T-helper 1 cell treated with Interleukin-12 subunit alpha and Interleukin-12 subunit beta and Interleukin-4 antibody, amounts not matched to agents 30 μg/mL and 1 μg/mL, for 36 hours (primary cell): ENCODE measurements around the gene DBF4.
"Not testable (repeated sequence)": the region's sequence is repeated elsewhere in the genome, so short reads cannot be mapped to it uniquely, and the experiment has no call there.

Experiments used
- H3K27ac Mint-ChIP-seq: one replicate; pipeline ENCODE4 v1.8.0; 2021; ENCODE audit warnings: mild to moderate bottlenecking, mixed read lengths
- H3K27me3 Mint-ChIP-seq: one replicate; pipeline ENCODE4 v1.8.0; 2021; ENCODE audit warnings: low read depth, mixed read lengths
- H3K36me3 Mint-ChIP-seq: one replicate; pipeline ENCODE4 v1.8.0; 2021; ENCODE audit warnings: low read depth, mixed read lengths
- H3K4me1 Mint-ChIP-seq: one replicate; pipeline ENCODE4 v1.8.0; 2021; ENCODE audit warnings: low read depth, mixed read lengths
- H3K4me3 Mint-ChIP-seq: one replicate; pipeline ENCODE4 v1.8.0; 2021; ENCODE audit warnings: mild to moderate bottlenecking, moderate library complexity, mixed read lengths
- H3K9me3 Mint-ChIP-seq: one replicate; pipeline ENCODE4 v1.8.0; 2021; ENCODE audit warnings: mixed read lengths

DBF4 gene

DNA sequence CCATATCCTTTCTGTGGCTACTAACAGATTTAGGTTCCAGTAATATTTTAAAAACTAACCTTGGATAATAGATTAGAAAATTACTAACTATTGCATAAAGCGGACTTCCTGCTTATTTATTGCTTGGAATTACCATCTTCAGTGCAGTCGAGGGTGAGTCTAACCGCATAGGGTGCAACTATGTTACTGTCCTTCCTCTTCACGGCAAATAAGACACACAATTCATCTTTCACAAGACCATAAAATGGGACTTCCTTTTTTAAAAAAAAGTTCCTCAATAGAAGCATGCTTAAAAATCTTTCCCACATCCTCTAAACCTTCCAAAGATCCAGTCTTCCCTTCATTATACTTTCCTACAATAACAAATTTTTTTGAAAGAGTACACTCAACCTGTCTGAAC is 2.2 kb upstream of the DBF4 start:
- peaks cover 28% of the 10 kb centered on the region for H3K4me1 Mint-ChIP-seq
- peak overlapping the region; percentile 85 for H3K4me3 Mint-ChIP-seq
- no peaks in the 10 kb centered on the region for H3K27me3 Mint-ChIP-seq
- H3K9me3 Mint-ChIP-seq = peaks cover 23% of the 10 kb centered on the region
- H3K36me3 Mint-ChIP-seq = peaks cover 30% of the 10 kb centered on the region
- peak overlapping the region; percentile 37 for H3K27ac Mint-ChIP-seq

DNA sequence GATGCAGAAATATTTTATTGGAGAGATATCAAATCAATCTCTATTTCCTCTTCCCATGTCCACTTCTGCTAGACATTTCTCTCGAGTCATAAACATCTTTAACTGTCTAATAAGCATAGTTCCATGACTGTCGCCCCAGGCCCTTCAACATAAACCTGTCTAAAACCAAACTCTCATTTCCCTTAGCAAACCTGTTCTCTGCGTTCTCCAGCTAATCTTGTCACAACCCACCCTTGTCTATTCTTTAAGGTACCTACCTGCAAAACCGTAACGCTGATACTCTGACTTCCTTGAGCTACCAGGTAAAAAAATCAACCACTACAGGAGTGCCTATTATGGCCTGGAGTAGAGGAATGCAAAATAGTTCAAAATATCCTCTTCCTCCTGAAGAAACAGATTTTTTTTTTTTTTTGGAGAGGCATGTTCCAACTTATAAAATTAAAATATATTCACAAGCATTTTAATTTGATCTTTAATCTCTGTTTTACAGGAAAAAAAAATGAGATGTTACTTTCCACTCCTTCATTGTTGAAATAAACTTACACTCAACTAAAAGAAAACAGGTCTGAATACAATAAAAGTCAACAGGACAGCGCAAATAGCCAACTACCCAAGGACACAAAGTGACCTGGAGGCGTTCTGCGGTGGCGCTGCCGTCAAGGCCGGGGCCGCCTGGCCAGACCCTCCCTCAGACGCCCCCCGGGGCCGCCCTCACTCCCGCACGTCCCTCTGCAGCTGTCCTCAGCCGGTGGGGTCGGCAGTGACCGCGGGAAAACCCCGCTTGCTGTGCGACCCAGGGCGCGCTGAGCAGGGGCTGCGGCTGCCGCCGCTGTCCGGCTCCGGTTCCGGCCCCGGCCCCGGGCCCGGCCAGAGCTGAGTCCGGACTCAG is 898 bp upstream of the DBF4 start:
- H3K9me3 Mint-ChIP-seq = peaks cover 23% of the 10 kb centered on the region
- H3K27ac Mint-ChIP-seq = peak overlapping the region; percentile 56
- peaks cover 33% of the 10 kb centered on the region for H3K36me3 Mint-ChIP-seq
- peak overlapping the region; percentile 93 for H3K4me3 Mint-ChIP-seq
- H3K4me1 Mint-ChIP-seq = peaks cover 37% of the 10 kb centered on the region
- no peaks in the 10 kb centered on the region for H3K27me3 Mint-ChIP-seq

DNA sequence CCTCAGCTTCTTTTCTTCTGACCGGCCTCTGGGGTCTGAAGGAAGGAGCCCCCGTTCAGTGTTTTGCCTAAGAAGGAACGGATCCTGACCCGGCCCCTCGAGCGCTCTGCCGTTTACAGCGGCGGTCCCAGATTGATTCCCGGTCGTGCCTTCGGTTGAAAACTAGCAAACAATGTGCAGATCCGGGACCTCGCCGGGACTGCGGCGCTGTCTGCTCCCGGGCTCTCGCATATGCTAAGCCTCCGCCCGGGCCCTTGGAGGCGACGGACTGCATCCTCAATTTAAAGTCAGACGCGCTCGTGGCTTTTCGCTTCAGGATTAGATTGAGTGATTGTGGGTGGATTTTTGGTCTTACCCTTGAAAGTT is 559 bp downstream of the DBF4 start:
- peaks cover 12% of the 10 kb centered on the region for H3K9me3 Mint-ChIP-seq
- peak overlapping the region; percentile 93 for H3K4me3 Mint-ChIP-seq
- peaks cover 44% of the 10 kb centered on the region for H3K4me1 Mint-ChIP-seq
- peak overlapping the region; percentile 96 for H3K27ac Mint-ChIP-seq
- peaks cover 29% of the 10 kb centered on the region for H3K36me3 Mint-ChIP-seq
- no peaks in the 10 kb centered on the region for H3K27me3 Mint-ChIP-seq

DNA sequence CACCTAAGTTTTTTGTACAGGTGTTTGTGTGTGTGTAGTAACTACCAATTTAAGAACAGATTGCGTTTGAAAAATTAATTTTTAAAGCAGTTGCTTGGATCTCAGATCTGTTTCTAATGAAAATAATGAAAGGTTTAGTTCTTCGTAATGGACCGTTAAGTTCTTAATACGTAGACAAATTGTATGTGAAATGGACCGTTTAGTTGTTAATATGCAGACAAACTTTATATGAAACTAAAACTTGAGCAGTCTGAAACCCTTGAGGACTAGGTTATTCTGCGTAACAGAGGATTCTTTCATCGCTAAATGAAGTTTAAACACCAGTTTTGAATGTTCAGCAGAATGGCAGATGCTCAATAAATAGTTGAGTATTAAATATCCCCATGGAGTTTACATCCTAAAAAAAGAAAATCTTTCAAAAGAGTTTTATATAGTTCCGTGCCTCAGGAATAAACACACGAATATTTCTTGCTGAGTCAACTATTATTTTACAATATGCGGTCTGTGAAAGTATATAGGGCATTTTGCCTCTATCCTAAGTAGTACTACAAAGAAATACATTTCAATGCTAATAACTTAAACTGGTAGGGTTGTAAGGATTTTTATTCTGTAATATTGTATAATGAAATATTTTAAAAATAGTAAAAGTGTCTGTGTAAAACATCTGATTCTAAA is 1.2 kb downstream of the DBF4 start:
- Mint-ChIP-seq H3K4me1 (peaks cover 41% of the 10 kb centered on the region), H3K36me3 (peaks cover 28% of the 10 kb centered on the region), H3K27me3 (no peaks in the 10 kb centered on the region), H3K27ac (peak overlapping the region; percentile 96), H3K9me3 (peaks cover 6% of the 10 kb centered on the region), H3K4me3 (peak overlapping the region; percentile 93)

DNA sequence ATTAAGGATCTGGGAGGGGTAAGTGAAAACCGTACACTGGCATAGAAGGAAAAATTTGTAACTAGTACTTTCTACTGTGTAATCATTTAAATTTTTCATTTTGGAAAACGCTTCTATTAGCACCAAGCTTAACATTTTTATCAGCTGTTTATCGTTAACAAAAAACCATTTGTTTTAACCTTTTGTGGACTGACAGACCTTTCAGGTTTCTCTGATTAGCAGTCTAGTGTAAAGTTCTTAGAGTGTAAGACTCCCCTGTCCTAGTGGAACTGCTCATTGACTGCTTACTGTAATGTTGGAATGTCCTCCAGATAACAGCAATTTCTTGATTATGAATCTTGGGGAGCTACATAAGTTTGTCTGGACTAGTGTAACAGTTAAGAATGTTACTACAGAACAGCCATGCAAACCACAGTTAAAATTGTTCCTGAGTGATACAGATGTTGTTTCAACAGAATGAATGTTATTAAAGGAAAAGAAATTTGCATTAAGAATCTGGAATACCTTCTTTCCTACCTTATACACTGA is 2.0 kb downstream of the DBF4 start:
- peak overlapping the region; percentile 35 for H3K27ac Mint-ChIP-seq
- no peaks in the 10 kb centered on the region for H3K27me3 Mint-ChIP-seq
- peak overlapping the region; percentile 67 for H3K4me3 Mint-ChIP-seq
- peaks cover 41% of the 10 kb centered on the region for H3K4me1 Mint-ChIP-seq
- H3K36me3 Mint-ChIP-seq = peaks cover 25% of the 10 kb centered on the region
- H3K9me3 Mint-ChIP-seq = no peaks in the 10 kb centered on the region

DNA sequence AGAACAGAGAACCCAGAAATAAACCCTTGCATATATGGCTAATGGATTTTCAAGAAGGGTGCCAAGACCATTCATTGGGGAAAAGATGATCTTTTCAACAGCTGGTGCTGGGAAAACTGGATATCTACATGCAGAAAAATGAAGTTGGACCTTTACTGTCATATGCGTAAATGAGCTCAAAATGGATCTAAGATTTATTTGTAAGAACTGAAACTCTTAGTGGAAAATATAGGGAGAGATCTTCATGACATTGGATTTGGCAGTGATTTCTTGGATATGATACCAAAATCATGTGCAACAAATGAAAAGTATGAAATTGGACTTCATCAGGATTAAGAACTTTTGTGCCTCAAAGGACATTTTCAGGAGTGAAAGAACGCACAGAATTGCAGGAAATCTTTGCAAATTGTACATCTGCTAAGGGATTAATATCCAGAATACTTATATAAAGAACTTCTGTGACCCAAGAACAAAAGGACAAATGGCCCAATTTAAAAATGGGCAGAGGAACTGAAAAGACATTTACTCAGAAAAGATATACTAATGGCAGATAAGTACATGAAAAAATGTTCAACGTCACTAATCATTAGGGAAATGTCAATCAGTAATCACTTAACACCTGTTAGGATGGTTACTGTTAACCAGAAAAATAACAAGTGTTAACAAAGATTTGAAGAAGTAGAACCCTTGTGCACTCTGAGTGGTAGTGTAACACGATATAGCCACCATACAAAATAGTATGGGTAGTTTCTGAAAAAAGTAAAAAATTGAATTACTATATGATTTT is 6.1 kb downstream of the DBF4 start:
- Mint-ChIP-seq H3K9me3 (no peaks in the 10 kb centered on the region), H3K27ac (no peak overlapping the region), H3K27me3 (no peaks in the 10 kb centered on the region), H3K4me3 (no peak overlapping the region), H3K36me3 (peaks cover 31% of the 10 kb centered on the region), H3K4me1 (peaks cover 30% of the 10 kb centered on the region)

DNA sequence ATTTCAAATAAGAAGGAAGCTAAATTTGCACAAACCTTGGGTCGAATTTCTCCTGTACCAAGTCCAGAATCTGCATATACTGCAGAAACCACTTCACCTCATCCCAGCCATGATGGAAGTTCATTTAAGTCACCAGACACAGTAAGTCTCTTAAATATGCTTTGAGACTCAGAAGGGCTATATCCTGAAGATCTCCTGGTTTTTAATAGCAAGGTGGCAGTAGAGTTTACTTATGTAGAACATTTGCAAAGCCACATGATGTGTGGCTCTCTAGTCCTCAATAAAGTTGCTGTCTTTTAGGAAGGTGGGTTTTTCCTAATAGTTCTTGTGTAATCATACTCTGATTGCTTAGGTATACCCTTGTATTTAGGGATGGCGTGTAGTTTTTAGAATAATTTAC is 8.7 kb downstream of the DBF4 start:
- Mint-ChIP-seq H3K27ac (no peak overlapping the region), H3K9me3 (no peaks in the 10 kb centered on the region)

DNA sequence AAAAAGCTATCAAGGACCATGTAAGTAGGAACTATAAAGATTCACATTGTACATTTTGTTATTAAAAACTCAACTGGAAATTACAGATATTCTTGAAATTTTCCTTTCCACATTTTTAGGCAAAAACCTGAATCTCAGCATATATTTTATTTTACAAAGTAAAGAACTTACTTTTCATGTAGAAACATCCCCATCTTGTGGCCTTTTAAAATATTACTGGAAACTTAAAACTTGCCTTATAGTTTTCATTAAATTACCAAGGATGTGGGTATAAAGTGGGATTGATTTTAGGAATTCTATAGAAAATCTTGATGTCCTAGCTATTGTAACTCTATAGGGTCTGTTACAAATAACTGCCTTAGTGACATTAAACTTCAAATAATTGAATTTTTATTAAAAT is 10.6 kb downstream of the DBF4 start:
- peaks cover 33% of the 10 kb centered on the region for H3K36me3 Mint-ChIP-seq
- no peak overlapping the region for H3K4me3 Mint-ChIP-seq
- no peaks in the 10 kb centered on the region for H3K9me3 Mint-ChIP-seq
- no peak overlapping the region for H3K27ac Mint-ChIP-seq
- H3K4me1 Mint-ChIP-seq = peaks cover 14% of the 10 kb centered on the region
- H3K27me3 Mint-ChIP-seq = no peaks in the 10 kb centered on the region

More for the DNA sequence above, 8.7 kb downstream of the DBF4 start:
- H3K27me3 Mint-ChIP-seq = no peaks in the 10 kb centered on the region
- no peak overlapping the region for H3K4me3 Mint-ChIP-seq
- H3K4me1 Mint-ChIP-seq = peaks cover 22% of the 10 kb centered on the region
- peaks cover 38% of the 10 kb centered on the region for H3K36me3 Mint-ChIP-seq

DNA sequence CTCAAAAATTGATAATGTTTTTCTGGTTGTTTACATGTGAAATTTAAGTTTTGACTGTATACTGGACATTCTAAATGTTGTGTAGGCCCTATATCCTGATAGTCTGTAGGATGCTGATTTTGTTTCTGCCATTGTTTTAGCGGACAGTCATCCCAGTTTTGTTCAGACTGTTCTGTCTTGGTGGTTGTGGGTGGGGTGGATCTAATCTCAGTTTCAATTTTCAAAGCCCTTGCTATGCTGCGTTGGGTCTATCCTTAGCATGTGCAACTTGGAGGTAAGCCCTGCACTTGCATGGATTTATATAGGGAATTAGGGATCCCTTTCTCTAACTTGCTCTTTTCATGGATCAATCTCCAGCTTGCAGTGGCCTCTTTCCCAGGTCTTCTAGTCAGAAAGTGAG is 19.1 kb downstream of the DBF4 start:
- H3K4me1 Mint-ChIP-seq = peaks cover 17% of the 10 kb centered on the region
- H3K4me3 Mint-ChIP-seq = no peak overlapping the region
- no peaks in the 10 kb centered on the region for H3K27me3 Mint-ChIP-seq
- no peaks in the 10 kb centered on the region for H3K9me3 Mint-ChIP-seq
- H3K36me3 Mint-ChIP-seq = peaks cover 50% of the 10 kb centered on the region
- no peak overlapping the region for H3K27ac Mint-ChIP-seq

DNA sequence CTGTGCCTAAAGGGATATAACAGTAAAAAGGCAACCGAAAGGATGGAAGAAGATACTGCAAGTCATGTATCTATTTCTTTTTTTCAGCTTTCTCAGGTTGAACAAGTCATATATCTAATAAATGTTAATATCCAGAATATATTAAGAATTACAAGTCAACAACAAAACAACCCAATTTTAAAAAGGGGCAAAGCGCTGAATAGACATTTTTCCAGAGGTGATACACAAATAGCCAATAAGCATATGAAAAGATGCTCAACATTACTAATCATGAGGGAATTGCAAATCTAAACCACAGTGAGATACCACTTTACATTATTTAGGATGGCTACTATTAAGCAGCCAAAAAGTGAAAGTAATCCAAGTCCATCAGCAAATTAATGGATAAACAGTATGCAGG is 23.0 kb downstream of the DBF4 start:
- Mint-ChIP-seq H3K27ac (no peak overlapping the region), H3K4me1 (peaks cover 9% of the 10 kb centered on the region), H3K9me3 (no peaks in the 10 kb centered on the region), H3K36me3 (peaks cover 49% of the 10 kb centered on the region), H3K27me3 (no peaks in the 10 kb centered on the region), H3K4me3 (no peak overlapping the region)

DNA sequence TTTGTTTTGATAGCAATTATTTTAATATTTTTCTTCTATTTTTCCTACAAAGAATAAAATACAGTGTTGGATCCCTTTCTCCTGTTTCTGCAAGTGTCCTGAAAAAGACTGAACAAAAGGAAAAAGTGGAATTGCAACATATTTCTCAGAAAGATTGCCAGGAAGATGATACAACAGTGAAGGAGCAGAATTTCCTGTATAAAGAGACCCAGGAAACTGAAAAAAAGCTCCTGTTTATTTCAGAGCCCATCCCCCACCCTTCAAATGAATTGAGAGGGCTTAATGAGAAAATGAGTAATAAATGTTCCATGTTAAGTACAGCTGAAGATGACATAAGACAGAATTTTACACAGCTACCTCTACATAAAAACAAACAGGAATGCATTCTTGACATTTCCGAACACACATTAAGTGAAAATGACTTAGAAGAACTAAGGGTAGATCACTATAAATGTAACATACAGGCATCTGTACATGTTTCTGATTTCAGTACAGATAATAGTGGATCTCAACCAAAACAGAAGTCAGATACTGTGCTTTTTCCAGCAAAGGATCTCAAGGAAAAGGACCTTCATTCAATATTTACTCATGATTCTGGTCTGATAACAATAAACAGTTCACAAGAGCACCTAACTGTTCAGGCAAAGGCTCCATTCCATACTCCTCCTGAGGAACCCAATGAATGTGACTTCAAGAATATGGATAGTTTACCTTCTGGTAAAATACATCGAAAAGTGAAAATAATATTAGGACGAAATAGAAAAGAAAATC is 31.0 kb downstream of the DBF4 start:
- not testable (repeated sequence) for H3K4me1 Mint-ChIP-seq, H3K9me3 Mint-ChIP-seq, H3K27me3 Mint-ChIP-seq, H3K27ac Mint-ChIP-seq, H3K4me3 Mint-ChIP-seq
- H3K36me3 Mint-ChIP-seq = peaks cover 14% of the 10 kb centered on the region

DNA sequence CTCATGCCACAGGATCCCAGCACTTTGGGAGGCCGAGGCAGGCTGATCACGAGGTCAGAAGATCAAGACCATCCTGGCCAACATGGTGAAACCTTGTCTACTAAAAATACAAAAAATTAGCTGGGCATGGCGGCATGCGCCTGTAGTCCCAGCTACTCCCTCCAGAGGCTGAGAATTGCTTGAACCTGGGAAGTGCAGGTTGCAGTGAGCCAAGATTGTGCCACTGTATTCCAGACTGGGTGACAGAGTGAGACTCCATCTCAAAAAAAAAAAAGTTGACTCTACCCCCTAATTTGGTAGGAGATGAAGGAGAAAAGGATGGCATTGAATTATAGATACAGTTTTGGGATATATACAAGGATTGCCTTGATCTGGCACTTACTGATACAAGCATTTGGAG is 32.5 kb downstream of the DBF4 start:
- H3K27ac Mint-ChIP-seq, H3K4me3 Mint-ChIP-seq, H3K9me3 Mint-ChIP-seq, H3K4me1 Mint-ChIP-seq, H3K27me3 Mint-ChIP-seq: not testable (repeated sequence)
- peaks cover 13% of the 10 kb centered on the region for H3K36me3 Mint-ChIP-seq

DNA sequence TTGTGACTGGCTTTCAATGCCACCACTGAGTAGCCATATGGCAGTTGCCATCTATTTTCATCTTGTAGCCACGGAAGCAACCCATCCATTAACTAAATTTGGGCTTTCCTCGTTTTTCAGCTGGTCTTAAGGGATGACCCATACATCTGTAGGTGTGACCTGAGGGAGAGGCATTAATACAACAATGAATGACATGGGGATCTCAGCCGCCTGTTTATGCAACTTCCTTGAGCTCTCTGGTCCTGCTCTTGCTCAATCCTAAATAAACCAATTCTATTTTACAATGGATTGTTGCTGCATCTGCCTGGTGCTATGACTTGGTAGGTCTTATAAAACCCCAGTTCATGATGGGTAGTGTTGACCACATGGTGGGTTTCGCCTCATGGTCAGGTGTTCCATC is 35.8 kb downstream of the DBF4 start:
- Mint-ChIP-seq H3K27ac (no peak overlapping the region), H3K9me3 (no peaks in the 10 kb centered on the region), H3K27me3 (peaks cover 3% of the 10 kb centered on the region), H3K4me1 (no peaks in the 10 kb centered on the region), H3K36me3 (peaks cover 6% of the 10 kb centered on the region), H3K4me3 (no peak overlapping the region)

DNA sequence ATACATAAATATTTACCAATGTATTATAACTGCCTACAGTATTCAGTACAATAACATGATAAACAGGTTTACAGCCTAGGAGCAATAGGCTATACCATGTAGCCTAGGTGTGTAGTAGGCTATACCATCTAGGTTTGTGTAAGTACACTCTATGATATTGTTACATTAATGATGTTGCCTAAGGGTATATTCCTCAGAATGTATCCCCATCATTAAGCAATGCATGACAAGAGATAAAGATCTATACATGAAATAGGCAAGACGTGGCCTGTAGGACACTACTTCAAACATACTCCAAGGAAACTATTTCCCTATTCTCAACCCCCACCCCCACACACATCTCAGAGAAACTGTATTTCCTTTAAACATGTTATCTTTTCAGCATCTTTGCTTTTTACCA is 42.4 kb downstream of the DBF4 start:
- Mint-ChIP-seq H3K9me3 (no peaks in the 10 kb centered on the region), H3K27me3 (peaks cover 11% of the 10 kb centered on the region), H3K4me1 (no peaks in the 10 kb centered on the region), H3K36me3 (no peaks in the 10 kb centered on the region), H3K27ac (no peak overlapping the region), H3K4me3 (no peak overlapping the region)
